Stimulated activated CD4-positive, alpha-beta T cell treated with anti-CD3 and anti-CD28 coated beads, TNF-alpha, amount 100 ng/mL, for 4 hours (primary cell): ENCODE data around the gene KCTD19.
"Not testable (repeated sequence)": the region's sequence is repeated elsewhere in the genome, so short reads cannot be mapped to it uniquely, and the experiment has no call there.

Experiments
- DNase-seq, 3 experiments: peaks; one replicate each; pipeline ENCODE4 v3.0.0-alpha.2; 2020; ENCODE audit warnings: low read depth in 3 of 3

The KCTD19 gene

GRCh38 chr16:67326472-67327309 is at the start of gene KCTD19, which contains the start of gene LRRC36:
KCTD19 (minus strand) TSS chr16:67326741; CDS start chr16:67326707, 34 bp downstream.
LRRC36 (plus strand) TSS chr16:67326815; CDS start chr16:67326863, 48 bp downstream.
- peak; percentile 1 to 34 (median 15) for DNase-seq

- not testable (repeated sequence) for DNase-seq
Observed at GRCh38 chr16:67376012-67376411, 49.5 kb upstream of the KCTD19 start.

GRCh38 chr16:67372664-67373063 is 46.1 kb upstream of the KCTD19 start:
- no peak for DNase-seq

GRCh38 chr16:67370661-67371060 is 44.1 kb upstream of the KCTD19 start:
- DNase-seq = no peak

- DNase-seq = no peak
Observed at GRCh38 chr16:67364600-67365235, 38.2 kb upstream of the KCTD19 start.

GRCh38 chr16:67361038-67361437 is 34.5 kb upstream of the KCTD19 start:
- DNase-seq = no peak

- not testable (repeated sequence) for DNase-seq
Observed at GRCh38 chr16:67359540-67360269, 33.2 kb upstream of the KCTD19 start.

- DNase-seq = no peak
Observed at GRCh38 chr16:67357561-67357960, 31.0 kb upstream of the KCTD19 start.

GRCh38 chr16:67356396-67356795 is 29.9 kb upstream of the KCTD19 start:
- DNase-seq = no peak

GRCh38 chr16:67352463-67352862 is 25.9 kb upstream of the KCTD19 start:
- not testable (repeated sequence) for DNase-seq

- DNase-seq = no peak
Observed at GRCh38 chr16:67350324-67350723, 23.8 kb upstream of the KCTD19 start.

- no peak for DNase-seq
Observed at GRCh38 chr16:67349172-67349571, 22.6 kb upstream of the KCTD19 start.

- no peak for DNase-seq
Observed at GRCh38 chr16:67346341-67346740, 19.8 kb upstream of the KCTD19 start.

- DNase-seq = no peak
Observed at GRCh38 chr16:67345401-67345800, 18.9 kb upstream of the KCTD19 start.

- DNase-seq = no peak
Observed at GRCh38 chr16:67342616-67343015, 16.1 kb upstream of the KCTD19 start.

- DNase-seq = no peak
Observed at GRCh38 chr16:67341250-67341649, 14.7 kb upstream of the KCTD19 start.

GRCh38 chr16:67339453-67339852 is 12.9 kb upstream of the KCTD19 start:
- DNase-seq = no peak

GRCh38 chr16:67336648-67337047 is 10.1 kb upstream of the KCTD19 start:
- DNase-seq = no peak

- no peak for DNase-seq
Observed at GRCh38 chr16:67336116-67336515, 9.6 kb upstream of the KCTD19 start.

- no peak for DNase-seq
Observed at GRCh38 chr16:67333315-67333714, 6.8 kb upstream of the KCTD19 start.

GRCh38 chr16:67329901-67330300 is 3.4 kb upstream of the KCTD19 start:
- no peak for DNase-seq

- no peak for DNase-seq
Observed at GRCh38 chr16:67327743-67328142, 1.2 kb upstream of the KCTD19 start.
